Measurements from ENCODE around the gene FGF18.

FGF18 gene

GRCh38 chr5:171428809-171429542, 9.5 kb downstream of the FGF18 start:
- TF ChIP-seq REST (IDR thresholded peaks at IDR 0.05; ENCODE audit: insufficient read depth in 1 of 2, low read depth in 2 of 2, low read length in 2 of 2) (no peak), SIN3A (IDR thresholded peaks at IDR 0.05; ENCODE audit: borderline replicate concordance, insufficient read depth, low read length) (no peak), FOXP2 (optimal IDR thresholded peaks at IDR 0.05; ENCODE audit: borderline replicate concordance, extremely low read depth, extremely low read length, insufficient read depth) (no peak)

DNA sequence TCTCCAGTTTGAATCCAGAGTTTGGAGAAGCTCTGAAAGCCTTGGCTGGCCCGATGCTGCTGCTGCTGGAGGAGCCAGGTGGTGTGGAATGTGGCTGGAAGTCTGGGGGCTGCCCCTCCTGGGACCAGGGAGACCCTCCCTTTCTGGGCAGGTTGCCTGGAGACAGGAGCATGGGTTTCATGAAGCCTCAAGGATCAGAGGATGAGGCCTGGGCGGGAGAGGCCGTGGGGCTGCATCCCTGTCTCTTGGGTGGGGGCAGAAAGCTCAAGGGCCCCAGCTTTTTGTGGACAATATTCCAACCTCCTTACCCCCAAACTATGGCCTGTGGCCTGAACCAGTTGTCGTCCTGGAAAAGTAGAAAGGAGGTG, 10.1 kb downstream of the FGF18 start:
- no peak for TF ChIP-seq TAF1 (IDR thresholded peaks at IDR 0.05; ENCODE audit: borderline replicate concordance, insufficient read depth, low read length)
- TF ChIP-seq POLR2AphosphoS5 (IDR thresholded peaks at IDR 0.05; ENCODE audit: low read depth, low read length): no peak

DNA sequence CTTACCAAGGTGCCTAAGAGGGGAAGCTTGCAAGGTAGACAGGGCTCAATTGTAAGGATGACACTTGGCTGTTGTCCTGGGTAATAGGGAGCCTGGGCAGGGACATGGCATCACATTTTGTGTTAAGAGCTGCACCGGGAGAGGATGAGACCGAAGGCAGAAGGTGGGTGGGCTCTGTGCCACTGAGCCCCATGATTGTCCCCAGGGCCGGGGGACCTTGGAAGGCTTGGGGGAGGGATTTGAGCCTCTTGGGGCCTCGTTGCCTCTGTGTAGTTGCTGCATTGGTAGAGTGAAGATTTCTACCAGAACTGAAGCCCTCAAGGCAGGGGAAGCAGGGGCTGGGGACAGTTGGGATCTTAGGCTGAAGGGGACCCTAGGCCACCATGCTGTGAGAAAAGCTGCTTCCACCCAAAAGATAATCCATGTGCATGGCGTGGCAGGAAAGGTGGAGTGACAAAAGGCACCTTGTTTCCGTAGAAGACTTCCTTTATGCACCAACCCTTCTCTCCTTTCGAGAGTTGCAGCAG, 11.9 kb downstream of the FGF18 start:
- TF ChIP-seq TAF1 (IDR thresholded peaks at IDR 0.05; ENCODE audit: borderline replicate concordance, insufficient read depth, low read length): no peak
- TF ChIP-seq FOXP2 (optimal IDR thresholded peaks at IDR 0.05; ENCODE audit: borderline replicate concordance, extremely low read depth, extremely low read length, insufficient read depth): no peak
- TF ChIP-seq SIN3A (IDR thresholded peaks at IDR 0.05; ENCODE audit: borderline replicate concordance, insufficient read depth, low read length): no peak
- TF ChIP-seq POLR2AphosphoS5 (IDR thresholded peaks at IDR 0.05; ENCODE audit: low read depth, low read length): no peak
- TF ChIP-seq REST (IDR thresholded peaks at IDR 0.05; ENCODE audit: insufficient read depth in 1 of 2, low read depth in 2 of 2, low read length in 2 of 2): no peak

GRCh38 chr5:171432076-171432475, 12.6 kb downstream of the FGF18 start:
- TF ChIP-seq FOXP2 (optimal IDR thresholded peaks at IDR 0.05; ENCODE audit: borderline replicate concordance, extremely low read depth, extremely low read length, insufficient read depth) (no peak), REST (IDR thresholded peaks at IDR 0.05; ENCODE audit: insufficient read depth in 1 of 2, low read depth in 2 of 2, low read length in 2 of 2) (no peak), POLR2AphosphoS5 (IDR thresholded peaks at IDR 0.05; ENCODE audit: low read depth, low read length) (no peak), SIN3A (IDR thresholded peaks at IDR 0.05; ENCODE audit: borderline replicate concordance, insufficient read depth, low read length) (no peak), TAF1 (IDR thresholded peaks at IDR 0.05; ENCODE audit: borderline replicate concordance, insufficient read depth, low read length) (no peak)

DNA sequence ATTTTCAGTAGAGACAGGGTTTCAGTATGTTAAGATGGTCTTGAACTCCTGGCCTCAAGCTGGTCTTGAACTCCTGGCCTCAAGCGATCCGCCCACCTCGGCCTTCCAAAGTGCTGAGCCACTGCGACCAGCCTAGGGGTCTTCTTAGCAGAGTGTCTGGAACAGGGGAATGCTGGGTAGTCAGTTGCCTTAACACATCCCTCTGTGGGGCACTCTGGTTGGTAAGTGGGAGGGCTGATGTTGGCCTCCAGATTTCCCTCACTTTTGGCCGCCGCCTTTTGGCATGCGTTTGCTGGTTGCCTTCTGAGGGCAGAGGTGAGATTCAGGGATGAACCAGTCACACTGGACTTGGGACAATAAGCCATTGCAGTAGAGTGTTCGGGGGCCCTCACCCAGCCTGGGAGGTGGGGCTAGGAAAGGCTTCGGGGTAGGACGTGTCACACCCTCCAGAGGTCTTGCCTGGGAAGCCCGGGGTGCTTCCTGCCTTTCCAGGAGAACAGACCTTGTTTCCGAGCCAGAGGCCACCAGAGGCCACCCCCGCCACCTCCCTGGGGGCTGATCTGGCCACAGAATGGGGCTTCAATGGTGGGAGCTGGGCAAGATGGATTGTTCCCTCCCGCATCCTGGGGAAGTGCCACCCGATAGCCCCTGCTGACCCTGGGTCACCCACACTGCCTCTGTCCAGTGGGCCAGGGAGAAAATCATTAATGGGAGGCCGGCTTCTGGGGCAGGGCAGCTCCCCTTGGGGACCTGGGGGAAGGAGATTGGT, 13.3 kb downstream of the FGF18 start:
- TF ChIP-seq POLR2AphosphoS5 (IDR thresholded peaks at IDR 0.05; ENCODE audit: low read depth, low read length) (no peak), REST (IDR thresholded peaks at IDR 0.05; ENCODE audit: insufficient read depth in 1 of 2, low read depth in 2 of 2, low read length in 2 of 2) (no peak), SIN3A (IDR thresholded peaks at IDR 0.05; ENCODE audit: borderline replicate concordance, insufficient read depth, low read length) (no peak), FOXP2 (optimal IDR thresholded peaks at IDR 0.05; ENCODE audit: borderline replicate concordance, extremely low read depth, extremely low read length, insufficient read depth) (no peak), TAF1 (IDR thresholded peaks at IDR 0.05; ENCODE audit: borderline replicate concordance, insufficient read depth, low read length) (no peak)
